Astrocyte of the hippocampus (primary cell): ENCODE measurements around the gene FUOM.

ENCODE experiments used
- DNase-seq: peaks from one replicate; pipeline ENCODE4 v3.0.0; 2011; ENCODE audit warnings: low read depth, low spot score

Gene FUOM

GRCh38 chr10:133351408-133352318, 6.2 kb downstream of the FUOM start:
- DNase-seq, result no peak

GRCh38 chr10:133350950-133351329, 6.9 kb downstream of the FUOM start:
- no peak for DNase-seq

- no peak for DNase-seq
Measured at GRCh38 chr10:133350283-133350949, 7.4 kb downstream of the FUOM start.

- no peak for DNase-seq
Measured at GRCh38 chr10:133349577-133350011, 8.2 kb downstream of the FUOM start.

GRCh38 chr10:133349160-133349568, 8.7 kb downstream of the FUOM start:
- no peak for DNase-seq

- DNase-seq, result no peak
Measured at GRCh38 chr10:133347710-133348517, 9.9 kb downstream of the FUOM start.

GRCh38 chr10:133346413-133346812, 11.4 kb downstream of the FUOM start:
- DNase-seq, result no peak

GRCh38 chr10:133344236-133344635, 13.6 kb downstream of the FUOM start:
- DNase-seq, result no peak

- no peak for DNase-seq
Measured at GRCh38 chr10:133343558-133343957, 14.3 kb downstream of the FUOM start.

GRCh38 chr10:133342942-133343341, 14.9 kb downstream of the FUOM start:
- DNase-seq, result no peak

GRCh38 chr10:133341983-133342382, 15.8 kb downstream of the FUOM start:
- DNase-seq, result no peak

- no peak for DNase-seq
Measured at GRCh38 chr10:133339708-133340380, 18.0 kb downstream of the FUOM start.

GRCh38 chr10:133338080-133339071, 19.4 kb downstream of the FUOM start:
- no peak for DNase-seq

- no peak for DNase-seq
Measured at GRCh38 chr10:133337370-133337725, 20.5 kb downstream of the FUOM start.

GRCh38 chr10:133336577-133337369, 21.0 kb downstream of the FUOM start, which contains the start of gene CALY:
Gene CALY (minus strand): TSS chr10:133336896. CDS start chr10:133328989, 7,907 bp downstream.
- peak; percentile 36 for DNase-seq

GRCh38 chr10:133336118-133336576, 21.7 kb downstream of the FUOM start:
- DNase-seq, result no peak

GRCh38 chr10:133335246-133336117, 22.3 kb downstream of the FUOM start:
- peak; percentile 68 for DNase-seq
